ENCODE measurements around the gene SSH2. TPM values are rescaled to one million over a fixed set of nuclear protein-coding genes. Genes with fewer than 3 reads are reported as not detected.

SSH2 gene
- total and polyA plus RNA-seq, 4 donors = 7.5 to 14.1 (median 11.2) TPM

GRCh38 chr17:29892201-29892600 is 37.8 kb downstream of the SSH2 start:
- Histone ChIP-seq H3K27ac (ENCODE audit: low read depth in 1 of 2, low read length in 2 of 2) (no peak overlapping the region), H3K27me3 (ENCODE audit: control insufficient read depth in 4 of 4, insufficient read depth in 4 of 4, low read length in 3 of 4) (no peaks in the 10 kb centered on the region), H3K9me3 (ENCODE audit: control insufficient read depth in 4 of 4, low read length in 3 of 4) (no peaks in the 10 kb centered on the region), H3K36me3 (ENCODE audit: control insufficient read depth in 4 of 4, insufficient read depth in 3 of 4, low read depth in 1 of 4, low read length in 3 of 4) (no peaks in the 10 kb centered on the region), H3K9ac (ENCODE audit: low read depth in 1 of 2, low read length in 2 of 2) (no peak overlapping the region), H3K4me3 (ENCODE audit: low read depth in 1 of 3, low read length in 3 of 3) (no peak overlapping the region), H3K4me1 (ENCODE audit: control insufficient read depth in 4 of 4, insufficient read depth in 4 of 4, low read length in 3 of 4) (no peaks in the 10 kb centered on the region)
- TF ChIP-seq HNF4A (conservative IDR thresholded peaks at IDR 0.05) (no peak), REST (IDR thresholded peaks at IDR 0.05) (no peak), EGR1 (IDR thresholded peaks at IDR 0.05; ENCODE audit: low read depth in 2 of 2) (no peak), YY1 (IDR thresholded peaks at IDR 0.05) (no peak), ATF3 (IDR thresholded peaks at IDR 0.05) (no peak), TAF1 (conservative IDR thresholded peaks at IDR 0.05) (no peak), JUND (IDR thresholded peaks at IDR 0.05) (no peak), HNF4G (IDR thresholded peaks at IDR 0.05) (no peak), FOXA1 (IDR thresholded peaks at IDR 0.05) (no peak)
- DNase-seq (ENCODE audit: low spot score) = no peak

- WGBS = 97% methylated on average over 1 of the region's 1 CpG
- no peak overlapping the region for H3K27ac ChIP-seq (ENCODE audit: low read depth in 1 of 2, low read length in 2 of 2)
- no peak overlapping the region for H3K4me3 ChIP-seq (ENCODE audit: low read depth in 1 of 3, low read length in 3 of 3)
- H3K9ac ChIP-seq (ENCODE audit: low read depth in 1 of 2, low read length in 2 of 2) = no peak overlapping the region
- DNase-seq (ENCODE audit: low spot score) = no peak
- TF ChIP-seq ZBTB33 (IDR thresholded peaks at IDR 0.05) (no peak), GABPA (IDR thresholded peaks at IDR 0.05 in 1 of 2, conservative IDR thresholded peaks at IDR 0.05 in 1 of 2) (no peak), YY1 (IDR thresholded peaks at IDR 0.05) (no peak), FOXA2 (IDR thresholded peaks at IDR 0.05) (no peak), RAD21 (IDR thresholded peaks at IDR 0.05) (no peak), HNF4A (conservative IDR thresholded peaks at IDR 0.05) (no peak)
- no peaks in the 10 kb centered on the region for H3K4me1 ChIP-seq (ENCODE audit: control insufficient read depth in 4 of 4, insufficient read depth in 4 of 4, low read length in 3 of 4)
- H3K27me3 ChIP-seq (ENCODE audit: control insufficient read depth in 4 of 4, insufficient read depth in 4 of 4, low read length in 3 of 4) = no peaks in the 10 kb centered on the region
- H3K9me3 ChIP-seq (ENCODE audit: control insufficient read depth in 4 of 4, low read length in 3 of 4) = no peaks in the 10 kb centered on the region
- H3K36me3 ChIP-seq (ENCODE audit: control insufficient read depth in 4 of 4, insufficient read depth in 3 of 4, low read depth in 1 of 4, low read length in 3 of 4) = no peaks in the 10 kb centered on the region
Measured at GRCh38 chr17:29891131-29891530, 38.9 kb downstream of the SSH2 start.

- DNase-seq (ENCODE audit: low spot score) = no peak
- no peak overlapping the region for H3K9ac ChIP-seq (ENCODE audit: low read depth in 1 of 2, low read length in 2 of 2)
- H3K36me3 ChIP-seq (ENCODE audit: control insufficient read depth in 4 of 4, insufficient read depth in 3 of 4, low read depth in 1 of 4, low read length in 3 of 4) = no peaks in the 10 kb centered on the region
- H3K4me1 ChIP-seq (ENCODE audit: control insufficient read depth in 4 of 4, insufficient read depth in 4 of 4, low read length in 3 of 4) = peaks cover 0 to 2% (median 0%) of the 10 kb centered on the region in 4 donors
- no peaks in the 10 kb centered on the region for H3K9me3 ChIP-seq (ENCODE audit: control insufficient read depth in 4 of 4, low read length in 3 of 4)
- no peak overlapping the region for H3K27ac ChIP-seq (ENCODE audit: low read depth in 1 of 2, low read length in 2 of 2)
- no peak overlapping the region for H3K4me3 ChIP-seq (ENCODE audit: low read depth in 1 of 3, low read length in 3 of 3)
- no peaks in the 10 kb centered on the region for H3K27me3 ChIP-seq (ENCODE audit: control insufficient read depth in 4 of 4, insufficient read depth in 4 of 4, low read length in 3 of 4)
- WGBS = 83% methylated on average over 3 of the region's 3 CpGs
- TF ChIP-seq RAD21 (IDR thresholded peaks at IDR 0.05) (no peak), FOXA2 (IDR thresholded peaks at IDR 0.05) (no peak), NR2F2 (IDR thresholded peaks at IDR 0.05) (no peak), RXRA (IDR thresholded peaks at IDR 0.05) (no peak), EGR1 (IDR thresholded peaks at IDR 0.05; ENCODE audit: low read depth in 2 of 2) (no peak), HNF4A (conservative IDR thresholded peaks at IDR 0.05) (no peak), REST (IDR thresholded peaks at IDR 0.05) (no peak), ZBTB33 (IDR thresholded peaks at IDR 0.05) (no peak), HNF4G (IDR thresholded peaks at IDR 0.05) (no peak), SP1 (IDR thresholded peaks at IDR 0.05) (no peak)
Measured at GRCh38 chr17:29885031-29885640, 44.9 kb downstream of the SSH2 start.
